ENCODE results near the gene ANO6.

ANO6 gene

DNA sequence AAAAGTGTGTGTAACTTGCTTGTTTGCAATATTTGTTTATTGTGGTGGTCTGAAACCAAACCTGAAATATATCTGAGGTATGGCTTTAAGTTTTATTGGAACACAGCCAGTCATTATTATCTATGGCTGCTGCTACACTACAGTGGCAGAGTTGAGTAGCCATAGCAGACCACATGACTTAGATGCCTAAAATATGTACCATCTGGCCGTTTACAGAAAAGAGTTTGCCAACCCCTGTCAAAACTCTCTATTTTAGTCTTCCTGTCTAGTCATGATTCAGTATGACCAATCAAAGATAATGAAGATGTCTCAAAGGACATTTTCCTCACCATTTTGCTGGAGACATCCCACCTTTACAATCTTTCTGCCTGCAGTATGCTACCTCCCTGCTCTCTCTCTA lies 242.3 kb downstream of the ANO6 start:
- no peak for DNase-seq (ENCODE audit: low read depth)

DNA sequence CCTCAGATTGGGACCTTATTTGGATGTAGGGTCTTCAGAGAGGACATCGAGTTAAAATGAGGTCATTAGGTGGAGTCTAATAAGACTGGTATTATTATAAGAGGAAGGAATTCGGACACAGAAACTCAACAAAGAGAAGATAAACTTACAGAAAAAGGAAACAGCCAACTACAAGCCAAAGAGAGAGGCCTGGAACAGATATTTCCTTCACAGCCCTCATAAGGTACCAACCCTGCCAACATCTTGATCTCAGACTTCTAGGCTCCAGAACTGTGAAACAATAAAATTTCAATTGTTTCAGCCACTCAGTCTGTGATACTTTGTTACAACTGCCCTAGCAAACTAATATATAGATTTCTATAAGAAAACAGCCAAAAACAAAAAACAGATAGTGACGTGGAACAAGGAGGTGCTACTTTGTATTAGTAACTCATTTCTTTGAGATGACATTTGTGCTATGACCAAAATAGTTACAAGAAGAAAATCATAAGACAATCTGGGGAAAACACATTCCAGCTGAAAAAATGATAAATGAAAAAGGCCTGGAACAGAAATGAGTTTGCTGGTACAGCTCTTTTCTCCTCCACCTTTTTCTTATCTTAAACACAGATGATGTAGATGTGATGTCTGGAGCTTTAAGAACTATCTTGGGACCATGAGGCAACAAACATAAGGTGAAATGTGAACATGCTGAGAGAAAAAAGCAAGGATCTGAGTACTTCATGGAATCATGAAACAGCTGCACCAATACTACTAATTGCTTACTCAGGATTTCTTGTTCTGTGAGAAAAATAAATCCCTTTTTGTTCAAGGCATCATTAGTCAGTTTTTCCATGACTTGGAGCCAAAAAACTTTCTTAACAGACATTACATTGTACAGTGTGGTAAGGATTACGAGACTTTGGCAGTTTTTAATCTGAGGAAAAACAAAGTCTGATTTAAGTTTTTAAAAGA lies 243.2 kb downstream of the ANO6 start:
- no peak for DNase-seq (ENCODE audit: low read depth)

DNA sequence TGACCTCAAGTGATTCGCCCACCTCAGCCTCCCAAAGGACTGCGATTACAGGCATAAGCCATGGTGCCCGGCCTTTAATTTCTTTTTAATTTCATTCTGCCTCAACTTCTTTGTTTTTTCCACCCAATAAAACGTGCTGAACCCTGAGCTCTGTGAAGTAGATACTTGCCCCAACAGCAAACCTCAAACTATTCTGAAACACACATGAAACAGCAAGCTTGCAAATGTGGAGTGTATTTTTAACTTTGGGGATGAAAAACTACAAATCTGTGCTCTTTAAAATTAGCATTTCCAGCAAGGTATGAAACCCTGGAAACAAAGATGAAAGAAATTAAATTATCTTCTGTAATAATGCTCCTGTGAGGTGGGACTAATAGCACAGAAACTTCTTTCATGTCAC lies 246.6 kb downstream of the ANO6 start:
- DNase-seq (ENCODE audit: low read depth): no peak

DNA sequence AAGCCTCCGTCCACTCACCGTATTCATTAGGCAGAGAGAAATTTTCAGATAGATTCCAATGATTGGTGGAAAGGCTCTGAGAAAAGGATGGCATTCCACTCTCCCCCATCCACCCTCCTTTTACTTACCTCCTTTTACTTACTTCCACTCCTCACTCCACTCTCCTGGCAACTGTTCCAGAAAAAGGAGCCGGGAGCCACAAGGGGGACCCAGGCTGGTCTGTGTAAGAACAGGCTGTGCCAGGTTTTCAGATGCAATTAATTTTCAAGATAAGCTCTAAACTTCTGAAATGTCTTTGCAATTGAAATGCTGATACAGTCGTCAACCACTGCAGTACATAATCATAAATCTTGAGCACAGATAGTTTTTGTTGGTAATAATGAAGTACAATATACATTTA lies 248.8 kb downstream of the ANO6 start:
- DNase-seq (ENCODE audit: low read depth): no peak

DNA sequence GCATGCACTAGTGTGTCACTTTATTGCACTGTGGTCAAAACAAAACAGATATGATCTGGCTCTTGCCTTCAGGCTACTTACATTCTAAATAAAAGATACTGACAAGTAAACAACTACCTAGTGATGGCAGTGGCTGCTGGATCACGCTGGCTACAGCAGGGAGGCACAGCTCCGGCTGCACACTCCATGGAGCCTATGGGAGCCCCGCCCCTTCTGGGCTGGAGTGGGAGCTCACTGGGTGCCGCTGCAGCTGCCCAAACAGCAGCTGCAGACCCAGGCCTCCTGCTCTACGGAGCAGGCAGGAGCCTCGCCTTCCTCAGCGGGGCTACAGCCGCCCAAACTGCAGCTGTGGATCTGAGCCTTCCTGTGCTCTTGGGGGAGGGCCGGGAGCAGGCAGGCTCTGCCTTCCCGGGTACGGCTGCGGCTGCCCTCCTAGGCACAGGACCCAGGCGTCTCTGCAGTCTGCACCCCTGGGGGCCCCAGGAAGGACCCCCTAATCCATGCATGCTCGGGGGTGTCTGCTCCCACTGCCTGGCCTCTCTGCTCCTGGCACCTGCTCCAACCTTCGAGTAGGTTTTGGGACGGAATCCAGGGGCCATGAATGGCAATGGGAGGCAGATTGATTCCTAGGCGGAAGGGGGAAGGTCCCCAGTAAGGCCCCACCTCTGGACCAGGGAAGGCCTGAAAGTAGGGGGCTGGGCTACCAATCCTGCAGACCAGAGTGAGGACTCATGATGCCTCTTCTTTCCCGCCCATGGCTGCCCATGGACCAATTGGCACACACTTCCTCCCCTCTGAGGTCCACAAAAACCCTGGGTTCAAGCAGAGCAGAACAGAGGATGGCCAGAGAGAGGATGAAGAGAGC lies 253.1 kb downstream of the ANO6 start:
- no peak for DNase-seq (ENCODE audit: low read depth)

DNA sequence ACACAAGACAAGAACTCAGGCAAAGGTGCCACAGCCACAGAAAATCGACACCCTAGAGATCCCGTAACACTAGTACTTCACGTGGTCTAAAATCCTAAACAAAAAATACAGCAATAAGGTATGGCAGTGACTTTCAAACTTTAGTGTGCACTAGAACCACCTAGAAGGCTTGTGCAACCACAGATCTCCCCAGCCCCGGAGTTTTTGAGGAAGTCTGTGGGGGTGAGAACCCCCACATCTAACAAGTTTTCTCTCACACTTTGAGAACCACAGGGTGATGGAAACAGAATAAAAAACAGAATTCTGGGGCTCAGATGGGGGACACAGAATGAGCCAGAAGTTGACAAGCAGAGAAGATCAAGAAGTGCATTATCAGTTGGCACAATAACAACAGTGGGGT lies 254.0 kb downstream of the ANO6 start:
- DNase-seq (ENCODE audit: low read depth): no peak

DNA sequence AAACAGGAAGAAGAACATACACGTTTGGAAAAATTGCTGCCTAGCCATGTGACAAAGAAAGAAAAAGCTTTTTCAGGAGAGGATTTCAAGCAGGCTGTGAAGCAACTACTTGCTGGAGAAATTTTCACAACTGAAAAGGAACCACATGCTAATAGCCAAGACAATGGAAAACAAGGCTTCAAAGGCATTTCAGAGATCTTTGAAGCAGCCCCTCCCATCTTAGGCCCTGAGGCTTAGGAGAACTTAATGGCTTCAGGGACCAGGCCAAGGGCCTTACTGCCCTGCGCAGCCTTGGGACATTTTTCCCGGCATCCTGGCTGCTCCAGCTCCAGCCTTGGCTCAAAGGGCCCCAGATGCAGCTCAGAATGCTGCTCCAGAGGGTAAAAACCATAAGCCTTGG lies 257.7 kb downstream of the ANO6 start:
- no peak for DNase-seq (ENCODE audit: low read depth)

DNA sequence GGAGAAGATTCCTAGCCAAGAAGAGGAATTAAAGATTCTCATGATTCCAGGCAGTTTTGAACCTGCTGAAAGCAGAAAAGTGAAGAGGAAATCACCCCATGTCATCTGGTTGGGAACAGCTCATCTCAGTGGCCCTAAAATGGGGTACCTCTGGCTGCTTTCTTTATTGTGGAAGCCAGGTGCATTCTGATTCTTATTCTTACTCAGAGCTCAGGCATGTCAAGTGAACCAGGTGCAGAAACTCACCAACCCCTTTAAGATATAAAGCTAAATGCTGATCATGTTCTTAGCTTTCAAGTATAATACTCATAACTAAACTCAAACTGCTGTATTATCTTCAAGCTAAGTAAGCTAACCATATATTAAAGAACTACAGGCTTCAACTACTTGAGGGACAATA lies 259.7 kb downstream of the ANO6 start:
- no peak for DNase-seq (ENCODE audit: low read depth)

DNA sequence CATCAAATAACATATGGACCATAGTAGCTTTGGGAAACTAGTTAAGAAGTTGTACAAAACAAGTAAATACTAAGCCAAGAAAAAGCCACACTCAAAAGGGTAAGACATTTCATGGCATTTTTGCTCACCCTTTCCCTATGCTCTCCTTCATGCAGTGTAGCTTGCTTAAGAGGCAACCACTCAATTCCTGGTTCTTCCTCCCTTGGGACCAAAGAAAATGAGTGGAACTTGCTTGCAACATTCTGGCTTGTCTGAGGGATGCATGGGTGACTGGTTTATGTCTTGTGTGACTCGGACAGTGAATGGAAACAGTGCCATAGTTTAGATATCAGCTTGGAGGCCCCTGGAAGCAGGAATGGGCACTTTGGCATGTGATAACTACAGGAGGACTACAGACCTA lies 261.6 kb downstream of the ANO6 start:
- no peak for DNase-seq (ENCODE audit: low read depth)

DNA sequence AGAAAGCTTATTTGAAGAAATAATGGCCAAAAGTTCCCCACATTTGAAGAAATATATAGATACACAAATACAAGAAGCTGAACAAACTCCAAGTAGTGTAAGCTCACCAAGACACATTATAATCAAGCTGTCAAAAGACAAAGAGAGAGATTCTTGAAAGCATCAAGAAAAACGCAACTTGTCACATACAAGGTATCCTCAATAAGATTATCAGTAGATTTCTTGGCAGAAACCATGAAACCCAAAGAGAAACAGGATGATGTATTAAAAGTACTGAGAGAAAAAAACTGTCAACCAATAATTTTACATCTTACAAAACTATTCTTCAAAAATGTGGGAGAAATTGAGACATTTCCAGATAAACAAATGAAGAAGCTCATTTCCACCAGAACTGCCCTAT lies 263.0 kb downstream of the ANO6 start:
- DNase-seq (ENCODE audit: low read depth): no peak

DNA sequence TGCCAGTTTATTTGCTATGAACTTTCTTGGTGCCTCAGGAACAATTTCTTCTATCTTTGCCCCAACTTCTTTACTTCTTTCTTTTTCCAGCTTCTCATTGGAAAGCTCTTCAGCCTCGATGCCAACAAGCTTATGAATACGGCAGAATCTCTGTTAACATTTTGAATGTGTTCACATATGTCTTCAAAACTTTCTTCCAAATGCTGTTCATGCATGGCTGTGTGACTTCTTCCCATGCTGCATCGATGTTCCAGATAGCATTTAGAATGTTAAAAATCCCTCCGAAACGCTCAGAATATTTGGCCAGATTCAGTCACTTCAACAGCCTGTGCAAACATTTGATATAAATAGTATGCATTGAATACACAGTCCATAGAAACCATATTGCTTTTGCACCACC lies 265.9 kb downstream of the ANO6 start:
- DNase-seq (ENCODE audit: low read depth): no peak

DNA sequence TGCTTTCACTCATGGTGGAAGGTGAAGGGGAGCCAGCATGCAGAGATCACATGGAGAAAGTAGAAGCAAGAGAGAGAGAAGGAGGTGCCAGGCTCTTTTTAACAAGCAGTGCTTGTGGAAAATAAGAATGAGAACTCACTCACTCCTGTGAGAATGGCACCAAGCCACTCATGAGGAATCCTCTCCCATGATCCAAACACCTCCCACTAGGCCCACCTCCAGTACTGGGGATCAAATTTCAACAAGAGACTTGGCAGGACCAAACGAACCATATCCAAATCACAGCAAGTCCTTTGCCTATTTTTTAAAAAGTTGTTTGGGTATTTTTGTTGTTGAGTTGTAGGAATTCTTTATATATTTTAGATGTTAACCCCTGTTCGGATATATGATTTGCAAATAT lies 267.7 kb downstream of the ANO6 start:
- no peak for DNase-seq (ENCODE audit: low read depth)

All from HS-27A (cell line).